Measurements from ENCODE around the gene SKI.

GRCh38 chr1:2320006-2320405 is 91.9 kb downstream of the SKI start:
- no peak for TF ChIP-seq EZH2 (IDR thresholded peaks at IDR 0.05; ENCODE audit: borderline replicate concordance, low read depth, low read length, severe bottlenecking)
- TF ChIP-seq CTCF (IDR thresholded peaks at IDR 0.05; ENCODE audit: borderline replicate concordance, extremely low read depth, low read length, poor library complexity, severe bottlenecking): no peak
